HG03139 (cell line): ENCODE results near the gene EXOC3L2.

Experiments used
- ATAC-seq: cut with Tn5 transposase; IDR thresholded peaks from one replicate; pipeline ENCODE4 v1.9.1; 2021; ENCODE audit not compliant: unreplicated experiment

Gene EXOC3L2

DNA sequence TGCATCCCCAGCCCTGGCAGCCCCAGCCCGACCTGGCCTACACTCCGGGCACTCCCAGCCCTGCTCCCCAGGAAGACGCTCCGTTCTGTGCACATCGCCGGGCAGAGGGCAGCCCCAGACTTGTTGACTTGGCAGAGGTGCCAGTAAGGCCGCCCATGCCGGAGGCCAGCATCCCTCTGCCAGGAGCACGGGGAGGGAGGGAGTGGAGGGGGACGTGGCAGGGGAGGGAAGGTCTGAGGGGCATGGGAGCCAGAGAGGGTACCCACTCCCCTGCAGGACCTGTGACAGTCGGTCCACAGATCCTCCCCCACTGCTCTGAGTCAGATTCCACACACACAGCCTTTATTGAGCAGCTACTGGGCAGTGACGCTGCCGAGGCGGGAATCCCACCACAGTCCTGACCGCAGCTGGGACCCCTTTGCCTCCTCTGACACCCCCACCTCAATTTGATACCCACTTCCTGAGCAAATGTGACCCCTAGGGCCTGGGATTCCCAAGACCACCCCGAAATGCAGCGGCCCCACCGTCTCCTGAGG is 82.5 kb downstream of the EXOC3L2 start:
- no peak for ATAC-seq
